Measurements from ENCODE around the gene SVOP.

GRCh38 chr12:108905725-108906124, 115.1 kb downstream of the SVOP start:
- TF ChIP-seq CTCF (IDR thresholded peaks at IDR 0.05) (no peak), POLR2AphosphoS5 (IDR thresholded peaks at IDR 0.05) (no peak)

Measured in breast epithelium (tissue), 3 donors.